Brain microvascular endothelial cell (primary cell): Measurements from ENCODE around the gene TOR2A.

Source experiments
- DNase-seq: peaks from one replicate; pipeline ENCODE4 v3.0.0-alpha.2; 2020
- H3K27ac ChIP-seq: fragments of 250-450 bp; sonication (Bioruptor Pico); 2 replicates; pipeline ENCODE4 v1.5.1; 2020; ENCODE audit warnings: mild to moderate bottlenecking, moderate library complexity
- H3K27me3 ChIP-seq: fragments of 250-450 bp; sonication (Bioruptor Pico); replicated peaks from 2 replicates; pipeline ENCODE4 v1.5.1; 2020; ENCODE audit warnings: mild to moderate bottlenecking
- H3K36me3 ChIP-seq: fragments of 250-450 bp; sonication (Bioruptor Pico); replicated peaks from 2 replicates; pipeline ENCODE4 v1.5.1; 2020; ENCODE audit warnings: mild to moderate bottlenecking
- H3K4me3 ChIP-seq: 2 replicates; pipeline ENCODE4 v1.5.1; 2011; ENCODE audit warnings: low read depth, mild to moderate bottlenecking, control low read depth, low read length, moderate library complexity
- in situ Hi-C: cut with HindIII; loops from 2 replicates; pipeline ENCODE4 v1.10.0; 2017; ENCODE audit warnings: low sequenced_read_pairs, low pct_ligation_motif_present
- TF ChIP-seq, protein P1 (sequence below): IDR thresholded peaks from 2 replicates; pipeline ENCODE4 v1.5.1; 2011; ENCODE audit warnings: low read depth, mild to moderate bottlenecking, moderate library complexity, low read length, control low read depth, inconsistent platforms; ENCODE audit errors: missing control alignments

The TOR2A gene

DNA sequence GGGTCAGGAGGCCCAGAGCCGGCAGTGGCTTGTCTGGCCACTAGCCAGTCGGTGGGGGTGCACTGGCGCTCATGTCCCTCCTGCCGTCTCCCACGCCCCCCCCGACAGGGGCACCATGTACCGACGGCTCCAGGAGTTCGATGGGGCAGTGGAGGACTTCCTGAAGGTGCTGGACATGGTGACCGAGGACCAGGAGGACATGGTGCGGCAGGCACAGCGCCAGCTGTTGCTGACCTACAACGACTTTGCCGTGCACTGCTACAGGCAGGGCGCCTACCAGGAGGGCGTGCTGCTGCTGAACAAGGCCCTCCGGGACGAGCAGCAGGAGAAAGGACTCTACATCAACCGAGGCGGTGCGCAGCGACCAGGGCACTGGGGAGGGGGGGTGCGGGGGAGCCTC lies 11.1 kb downstream of the TOR2A start:
- in situ Hi-C loops: no loop called here
- DNase-seq: no peak
- H3K27me3 ChIP-seq: no peaks in the 10 kb centered on the region
- H3K36me3 ChIP-seq: no peaks in the 10 kb centered on the region
- H3K4me3 ChIP-seq: no peak overlapping the region
- H3K27ac ChIP-seq: no peak overlapping the region
- TF ChIP-seq, protein P1, sequence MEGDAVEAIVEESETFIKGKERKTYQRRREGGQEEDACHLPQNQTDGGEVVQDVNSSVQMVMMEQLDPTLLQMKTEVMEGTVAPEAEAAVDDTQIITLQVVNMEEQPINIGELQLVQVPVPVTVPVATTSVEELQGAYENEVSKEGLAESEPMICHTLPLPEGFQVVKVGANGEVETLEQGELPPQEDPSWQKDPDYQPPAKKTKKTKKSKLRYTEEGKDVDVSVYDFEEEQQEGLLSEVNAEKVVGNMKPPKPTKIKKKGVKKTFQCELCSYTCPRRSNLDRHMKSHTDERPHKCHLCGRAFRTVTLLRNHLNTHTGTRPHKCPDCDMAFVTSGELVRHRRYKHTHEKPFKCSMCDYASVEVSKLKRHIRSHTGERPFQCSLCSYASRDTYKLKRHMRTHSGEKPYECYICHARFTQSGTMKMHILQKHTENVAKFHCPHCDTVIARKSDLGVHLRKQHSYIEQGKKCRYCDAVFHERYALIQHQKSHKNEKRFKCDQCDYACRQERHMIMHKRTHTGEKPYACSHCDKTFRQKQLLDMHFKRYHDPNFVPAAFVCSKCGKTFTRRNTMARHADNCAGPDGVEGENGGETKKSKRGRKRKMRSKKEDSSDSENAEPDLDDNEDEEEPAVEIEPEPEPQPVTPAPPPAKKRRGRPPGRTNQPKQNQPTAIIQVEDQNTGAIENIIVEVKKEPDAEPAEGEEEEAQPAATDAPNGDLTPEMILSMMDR: no peak

DNA sequence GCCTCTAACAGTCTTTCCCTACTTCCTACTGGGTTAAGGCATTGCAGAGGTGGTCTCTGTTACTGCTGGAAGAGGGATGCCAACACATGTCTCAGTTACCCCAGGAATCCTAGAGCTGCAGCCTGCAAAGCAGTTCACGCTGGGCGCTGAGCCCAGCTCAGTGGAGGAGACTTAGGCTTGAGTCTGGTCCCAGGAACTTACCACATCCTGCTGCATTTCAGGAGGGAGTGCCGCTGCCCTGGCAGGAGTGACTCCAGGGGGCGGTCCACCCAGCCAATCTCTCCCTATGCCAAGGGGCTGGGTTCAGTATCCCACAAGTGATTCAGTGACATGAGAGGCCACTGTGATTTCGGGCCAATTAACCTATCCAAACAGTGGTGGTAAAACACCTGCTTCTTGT lies 11.7 kb downstream of the TOR2A start:
- TF ChIP-seq, protein P1: peak; percentile 8
- Histone ChIP-seq H3K27ac (no peak overlapping the region), H3K4me3 (no peak overlapping the region), H3K36me3 (no peaks in the 10 kb centered on the region), H3K27me3 (no peaks in the 10 kb centered on the region)
- peak; percentile 11 for DNase-seq
- in situ Hi-C loops: no loop called here

DNA sequence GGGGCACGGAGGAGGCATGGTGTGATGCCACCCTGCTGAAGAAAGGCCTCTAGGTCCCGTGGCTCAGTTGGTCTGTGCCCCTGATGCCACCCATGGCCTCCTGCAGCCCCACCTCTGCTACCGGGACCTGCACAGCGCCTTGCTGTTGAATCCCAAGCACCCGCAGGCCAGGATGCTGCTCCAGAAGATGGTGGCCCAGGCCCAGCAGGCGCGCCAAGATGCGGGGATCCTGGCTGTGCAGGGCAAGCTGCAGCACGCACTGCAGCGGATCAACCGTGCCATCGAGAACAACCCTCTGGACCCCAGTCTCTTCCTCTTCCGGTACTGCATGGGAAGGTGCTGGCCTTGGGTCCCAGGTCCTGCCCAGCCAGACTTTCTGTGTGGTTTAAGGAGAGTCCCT lies 12.1 kb downstream of the TOR2A start:
- Histone ChIP-seq H3K27ac (no peak overlapping the region), H3K36me3 (no peaks in the 10 kb centered on the region), H3K4me3 (no peak overlapping the region), H3K27me3 (no peaks in the 10 kb centered on the region)
- TF ChIP-seq, protein P1: no peak
- in situ Hi-C loops: no loop called here
- no peak for DNase-seq

DNA sequence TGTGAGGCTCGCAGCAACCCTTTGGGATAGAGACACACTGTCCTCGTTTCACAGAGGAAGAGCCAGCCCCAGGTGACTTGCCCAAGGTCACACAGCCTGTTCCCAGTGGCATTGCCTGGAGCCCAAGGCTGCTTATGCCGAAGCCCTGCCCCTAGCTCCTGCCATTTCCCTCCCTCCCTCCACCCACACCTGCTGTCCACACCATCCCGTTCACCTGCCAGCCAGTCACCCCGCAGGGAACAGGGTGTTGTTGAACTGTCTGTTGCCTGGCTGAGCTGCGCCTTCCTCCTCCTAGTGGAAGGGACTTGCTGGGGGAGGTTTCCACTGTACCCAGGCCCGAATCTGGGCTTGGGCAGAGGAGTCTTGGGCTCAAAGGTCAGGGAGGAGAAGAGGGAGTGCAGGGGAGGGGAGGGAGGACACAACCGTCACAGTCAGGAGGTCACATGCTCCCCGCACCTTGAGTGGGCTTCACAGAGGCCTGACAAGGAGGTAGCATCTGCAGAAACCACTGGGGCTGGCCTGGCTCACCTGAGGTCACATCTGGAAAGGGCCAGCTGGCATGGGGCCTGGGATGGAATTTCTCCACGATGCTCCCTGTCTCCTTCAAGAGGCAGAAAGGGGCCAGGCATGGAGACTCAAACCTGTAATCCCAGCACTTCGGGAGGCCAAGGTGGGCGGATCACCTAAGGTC lies 12.9 kb downstream of the TOR2A start:
- no peak overlapping the region for H3K4me3 ChIP-seq
- H3K27ac ChIP-seq: no peak overlapping the region

DNA sequence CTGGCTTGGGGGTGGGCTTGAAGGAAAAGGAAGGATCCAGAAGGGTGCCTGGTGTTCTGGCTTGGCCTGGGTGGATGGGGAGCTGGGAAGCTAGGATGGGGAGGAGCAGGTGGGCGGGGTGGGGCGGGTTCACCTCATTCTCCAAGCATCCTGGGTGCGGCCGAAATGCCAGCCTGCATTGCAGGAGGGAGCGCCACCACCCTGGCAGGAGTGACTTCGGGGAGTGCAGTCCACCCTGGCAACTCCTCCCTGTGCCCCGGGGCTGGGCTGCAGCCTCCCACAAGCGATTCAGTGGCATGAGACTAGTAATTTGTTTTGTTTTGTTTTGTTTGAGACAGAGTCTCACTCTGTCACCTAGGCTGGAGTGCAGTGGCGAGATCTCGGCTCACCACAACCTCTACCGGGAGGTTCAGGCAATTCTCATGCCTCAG lies 13.7 kb downstream of the TOR2A start:
- H3K27ac ChIP-seq: no peak overlapping the region
- H3K27me3 ChIP-seq: no peaks in the 10 kb centered on the region
- DNase-seq: no peak
- no peak overlapping the region for H3K4me3 ChIP-seq
- in situ Hi-C loops: no loop called here
- TF ChIP-seq, protein P1: no peak
- no peaks in the 10 kb centered on the region for H3K36me3 ChIP-seq

More for the DNA sequence above, 12.9 kb downstream of the TOR2A start:
- Histone ChIP-seq H3K36me3 (no peaks in the 10 kb centered on the region), H3K27me3 (no peaks in the 10 kb centered on the region)
- no peak for DNase-seq
- in situ Hi-C loops: no loop called here
- TF ChIP-seq, protein P1: no peak

DNA sequence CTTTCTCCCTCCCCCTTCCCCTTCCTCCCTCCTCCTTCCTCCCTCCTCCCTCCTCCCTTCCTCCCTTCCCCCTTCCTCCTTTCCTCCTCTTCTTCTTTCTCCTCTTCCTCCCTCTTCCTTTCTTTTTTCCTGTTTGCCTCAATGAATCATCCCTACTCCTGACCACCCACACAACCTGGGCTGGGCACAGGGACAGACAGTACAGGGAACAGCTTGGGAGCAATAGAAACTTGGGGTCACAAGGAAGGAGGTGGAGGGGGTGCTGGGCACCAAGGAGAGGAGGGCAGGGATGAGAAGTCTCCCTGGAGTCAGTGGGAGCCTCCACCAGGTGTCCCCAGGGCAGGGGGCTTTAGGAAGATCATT lies 14.2 kb downstream of the TOR2A start:
- no peaks in the 10 kb centered on the region for H3K36me3 ChIP-seq
- DNase-seq: no peak
- TF ChIP-seq, protein P1: no peak
- H3K27ac ChIP-seq: no peak overlapping the region
- H3K27me3 ChIP-seq: no peaks in the 10 kb centered on the region
- in situ Hi-C loops: no loop called here
- H3K4me3 ChIP-seq: no peak overlapping the region
